SKM-1 treated with dmso at 0.1 percent for 144 hours (cell line): Measurements from ENCODE around the gene SDK2.
A peak's percentile ranks its signal among the peaks of the same experiment; 100 is the strongest.

Source experiments
- DNase-seq: peaks from one replicate; lab custom pipeline; 2025; ENCODE audit not compliant: unreplicated experiment; lab: John Stamatoyannopoulos, UW

Gene SDK2

DNA sequence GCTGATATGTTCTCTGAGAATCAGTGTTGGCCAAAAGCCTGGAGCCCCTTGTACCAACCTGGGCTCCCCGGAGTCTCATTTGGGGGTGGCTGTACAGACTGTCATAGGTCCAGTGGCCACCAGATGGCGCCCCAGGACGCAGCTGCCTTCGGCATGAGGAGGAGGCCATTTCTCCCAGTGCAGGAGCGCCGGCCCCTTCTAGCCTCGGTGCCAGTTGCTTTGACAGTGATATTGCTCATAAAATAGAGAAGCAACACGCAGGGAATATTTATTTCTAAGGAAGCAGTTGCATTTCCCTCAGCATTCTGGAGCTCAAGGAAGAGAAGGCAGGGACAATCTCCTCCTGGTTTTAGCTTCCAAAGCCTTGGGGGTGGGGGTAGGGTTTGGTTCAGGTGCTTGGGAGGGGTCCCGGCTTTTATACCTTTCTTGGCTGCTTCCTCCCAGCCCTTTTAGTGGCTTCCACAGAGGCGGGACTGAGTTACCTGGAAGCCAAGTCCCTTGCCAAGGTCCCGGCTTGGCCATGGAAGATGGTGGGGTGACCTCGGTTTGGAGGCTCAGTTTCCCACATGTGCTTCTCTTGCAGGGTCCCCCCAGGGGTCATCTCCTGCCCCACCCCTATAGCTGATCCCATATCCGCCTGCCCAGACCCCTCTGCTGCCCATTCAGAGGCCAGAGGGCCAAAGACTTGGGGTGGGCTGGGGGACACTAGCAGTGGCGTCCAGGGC lies 214.6 kb downstream of the SDK2 start:
- peak; percentile 82 for DNase-seq

DNA sequence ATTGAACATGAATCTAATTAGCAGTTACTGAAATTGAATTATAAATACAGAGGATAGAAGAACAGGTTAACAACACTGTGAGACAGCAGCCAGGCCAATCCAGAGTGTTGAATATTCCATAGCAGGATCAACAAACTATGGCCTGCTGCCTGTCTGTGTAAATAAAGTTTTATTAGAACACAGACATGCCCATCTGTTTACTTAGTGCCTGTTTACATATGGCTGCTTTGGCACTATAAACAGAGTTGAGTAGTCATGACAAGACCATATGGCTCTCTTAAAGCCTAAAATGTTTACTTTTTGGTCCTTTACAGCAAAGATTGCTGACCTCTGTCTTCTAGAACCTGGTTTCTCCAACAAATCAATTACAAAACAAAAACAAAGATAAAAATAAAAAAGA lies 217.0 kb downstream of the SDK2 start:
- DNase-seq: no peak

DNA sequence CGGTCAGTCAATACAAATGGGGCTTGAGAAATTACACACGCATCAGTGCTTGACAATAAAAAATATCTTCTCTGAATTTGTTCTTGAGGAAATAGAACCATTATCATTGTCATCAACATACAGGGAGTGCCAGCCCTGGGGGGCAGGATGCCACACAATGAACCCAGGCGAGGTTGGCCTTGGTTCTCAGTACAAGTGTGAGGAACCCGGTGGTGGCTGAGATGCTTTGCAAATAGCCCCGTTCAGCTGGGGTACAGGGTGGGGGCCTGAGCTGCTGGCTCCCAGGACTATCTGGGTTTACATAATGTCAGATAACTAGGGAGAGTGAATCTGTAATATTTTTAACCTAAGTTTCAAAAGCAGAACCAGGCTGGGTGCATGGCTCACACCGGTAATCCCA lies 219.7 kb downstream of the SDK2 start:
- DNase-seq: no peak

DNA sequence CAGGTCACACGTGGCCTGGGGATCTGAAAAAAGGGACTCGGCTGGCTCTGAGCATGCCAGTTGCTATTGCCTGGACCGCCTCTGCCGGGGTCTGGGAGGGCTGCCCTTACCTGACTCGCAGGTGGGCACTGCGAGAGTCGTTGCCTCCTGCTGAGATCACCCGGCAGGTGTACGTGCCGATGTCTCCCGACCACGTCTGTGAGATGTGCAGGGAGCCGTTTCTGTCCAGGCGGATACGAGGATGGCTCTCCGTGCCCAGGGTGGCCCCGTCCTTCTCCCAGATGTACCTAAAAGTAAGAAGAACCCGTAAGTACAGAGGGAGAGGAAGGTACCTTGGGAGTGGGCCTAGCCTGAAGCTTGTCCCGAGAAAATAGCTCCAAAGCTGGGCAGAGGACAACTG lies 220.4 kb downstream of the SDK2 start:
- DNase-seq: no peak

DNA sequence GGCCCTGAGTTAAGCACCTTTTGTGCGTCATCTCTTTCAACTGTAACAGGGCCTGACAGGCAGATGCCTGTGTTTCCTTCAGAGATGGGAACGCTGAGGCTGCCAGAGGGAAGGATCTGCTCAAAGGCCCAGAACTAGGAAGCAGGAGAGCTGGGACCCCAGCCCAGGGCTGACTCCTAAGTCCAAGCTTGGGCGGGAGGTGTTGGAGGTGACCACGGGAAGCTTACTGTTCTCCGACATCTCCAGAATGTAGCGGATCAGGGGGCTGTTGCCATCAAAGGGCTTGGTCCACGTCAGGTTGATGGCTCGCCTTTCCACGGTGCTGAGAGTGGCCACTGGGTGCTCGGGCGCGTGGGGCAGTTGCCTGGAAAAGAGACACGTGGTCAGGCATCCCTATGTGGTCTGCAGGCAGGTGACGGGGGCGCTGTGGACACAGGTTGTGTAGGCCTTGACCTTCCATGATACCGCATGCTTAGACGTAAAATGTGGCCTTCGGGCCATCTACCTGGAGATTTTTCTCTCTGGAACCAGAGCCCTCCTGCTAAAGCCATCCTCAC lies 221.0 kb downstream of the SDK2 start:
- DNase-seq: no peak

DNA sequence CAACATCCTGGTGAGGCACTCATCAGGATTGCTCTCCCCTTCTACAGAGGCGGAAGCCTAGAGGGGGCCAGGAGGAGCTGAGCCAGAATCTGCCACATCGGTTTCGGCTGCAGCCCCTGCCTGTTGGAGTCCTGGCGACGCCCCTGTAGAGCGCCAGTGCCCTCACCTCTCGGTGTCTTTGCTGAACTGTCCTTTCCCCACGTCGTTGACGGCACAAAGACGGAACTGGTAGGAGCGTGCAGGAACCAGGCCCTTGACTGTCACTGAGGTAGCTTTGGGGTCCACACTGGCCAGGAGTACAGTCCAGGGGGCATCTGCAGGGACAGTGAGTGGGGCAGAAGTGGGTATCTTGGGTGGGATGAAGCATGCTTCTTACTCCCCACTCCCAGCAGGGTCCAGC lies 222.1 kb downstream of the SDK2 start:
- DNase-seq: no peak

DNA sequence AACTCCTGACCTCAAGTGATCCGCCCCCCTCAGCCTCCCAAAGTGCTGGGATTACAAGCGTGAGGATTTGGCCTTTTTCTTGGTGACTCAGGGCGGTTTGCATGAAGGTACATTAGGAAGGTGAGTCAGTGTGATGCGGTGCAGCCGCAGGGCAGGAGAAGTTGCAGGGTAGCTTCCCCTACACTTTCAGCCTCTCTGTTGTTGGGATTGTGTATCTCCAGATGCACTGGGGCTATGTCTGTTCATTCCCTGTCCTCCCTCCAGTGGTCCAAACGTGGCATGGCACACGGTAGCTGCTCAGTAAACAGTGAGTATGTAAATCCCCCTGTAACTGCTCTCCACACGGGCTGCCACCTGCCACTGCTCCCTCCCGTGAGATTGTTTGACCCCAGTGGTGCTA lies 223.3 kb downstream of the SDK2 start:
- no peak for DNase-seq

DNA sequence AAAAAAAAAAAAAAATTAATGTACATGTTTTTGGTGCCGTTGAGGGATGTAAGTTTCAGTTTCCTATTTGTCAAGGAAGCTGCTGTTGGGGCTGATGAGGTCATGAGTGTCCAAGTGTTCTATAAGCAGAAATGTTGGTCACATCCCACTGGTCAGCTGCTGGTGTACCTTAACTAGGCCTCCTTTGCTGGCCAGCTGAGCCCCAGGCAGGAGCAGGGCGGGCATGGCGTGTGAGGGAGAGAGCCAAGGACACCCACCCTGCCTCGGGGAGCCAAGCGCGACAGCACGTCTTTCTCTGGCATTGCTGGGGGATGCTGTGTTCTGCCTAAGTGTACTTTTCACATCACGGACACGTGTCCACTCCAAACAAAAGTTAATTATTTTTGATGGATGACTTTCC lies 224.4 kb downstream of the SDK2 start:
- DNase-seq: no peak

DNA sequence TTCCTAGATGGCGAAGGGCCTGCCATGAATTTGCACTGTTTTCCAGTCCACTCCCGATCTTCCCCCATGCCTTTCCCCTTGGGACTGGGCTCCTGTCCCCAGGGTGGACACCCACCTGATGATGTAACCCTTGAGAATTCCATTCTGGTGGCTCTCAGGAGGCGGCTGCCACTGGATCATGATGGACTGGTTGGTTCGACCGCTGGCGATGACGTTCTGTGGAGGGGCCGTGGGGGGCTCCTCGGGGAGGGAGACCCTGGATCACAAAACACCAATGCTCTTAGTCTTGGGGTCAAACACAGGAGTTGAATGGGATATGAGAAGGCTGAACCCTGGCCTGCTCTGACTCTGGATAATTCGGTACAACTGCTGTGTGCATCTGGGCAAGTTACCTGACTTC lies 225.2 kb downstream of the SDK2 start:
- no peak for DNase-seq

DNA sequence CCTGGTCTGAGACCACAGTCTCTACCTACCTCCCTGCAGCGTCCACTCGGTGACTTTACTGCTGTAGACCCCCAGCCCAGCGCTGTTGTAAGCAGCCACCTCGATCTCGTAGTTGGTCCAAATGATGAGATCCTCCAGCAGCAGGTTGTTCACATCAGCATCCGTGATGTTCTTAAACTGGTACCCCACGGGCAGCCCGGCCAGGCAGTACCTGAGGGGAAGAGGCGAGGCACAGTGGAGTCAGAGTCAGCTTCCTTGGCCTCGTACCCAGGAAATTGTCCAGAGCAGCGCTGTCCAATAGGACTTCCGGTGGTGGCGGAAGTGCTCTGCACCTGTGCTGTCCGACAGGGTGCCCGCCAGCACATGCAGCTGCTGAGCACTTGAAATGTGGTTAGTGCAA lies 228.5 kb downstream of the SDK2 start:
- DNase-seq: no peak

DNA sequence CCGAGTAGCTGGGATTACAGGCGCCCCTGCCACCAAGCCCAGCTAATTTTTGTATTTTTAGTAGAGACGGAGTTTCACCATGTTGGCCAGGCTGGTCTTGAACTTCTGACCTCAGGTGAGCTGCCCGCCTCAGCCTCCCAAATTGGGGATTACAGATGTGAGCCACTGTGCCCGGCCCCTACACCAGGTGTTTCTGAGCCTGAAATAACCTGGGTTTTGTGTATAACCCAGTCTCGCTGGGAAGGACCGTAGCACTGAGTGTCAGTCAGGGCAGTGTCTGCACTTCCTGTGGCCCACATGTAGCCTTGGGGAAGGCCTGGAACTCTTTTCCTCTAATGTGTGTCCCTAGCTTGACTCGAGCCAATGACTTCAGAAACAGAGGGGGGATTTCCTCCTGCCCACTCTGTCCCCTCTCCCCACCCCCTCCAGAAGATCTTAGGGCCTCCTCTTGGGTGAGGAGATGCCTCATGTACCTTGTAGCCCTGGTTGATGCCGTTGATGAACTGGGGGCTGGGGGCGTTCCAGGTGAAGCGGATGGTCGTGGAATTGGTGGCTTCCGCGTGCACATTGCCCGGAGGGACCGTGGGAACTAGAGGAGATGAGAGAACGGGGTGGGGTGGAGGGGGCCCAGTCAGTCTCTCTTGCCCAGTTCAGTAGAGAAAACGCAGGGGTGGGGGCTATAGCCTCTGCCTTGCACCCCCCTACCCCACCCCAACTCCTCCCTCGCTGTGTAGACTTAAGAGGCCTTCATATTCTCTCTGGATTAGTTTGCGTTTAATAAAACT lies 229.9 kb downstream of the SDK2 start:
- DNase-seq: no peak

DNA sequence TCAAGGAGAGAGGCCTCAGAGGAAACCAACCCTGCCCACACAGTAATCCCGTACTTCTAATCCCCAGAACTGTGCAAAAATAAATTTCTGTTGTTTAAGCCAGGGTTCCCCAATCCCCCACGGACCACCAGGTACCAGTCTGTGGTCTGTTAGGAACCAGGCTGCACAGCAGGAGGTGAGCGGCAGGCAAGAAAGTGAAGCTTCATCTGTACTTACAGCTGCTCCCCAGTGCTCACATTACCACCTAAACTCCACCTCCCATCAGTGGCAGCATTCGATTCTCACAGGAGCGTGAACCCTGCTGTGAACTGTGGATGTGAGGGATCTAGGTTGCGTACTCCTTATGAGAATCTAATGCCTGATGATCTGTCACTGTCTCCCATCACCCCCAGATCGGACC lies 231.3 kb downstream of the SDK2 start:
- DNase-seq: no peak

DNA sequence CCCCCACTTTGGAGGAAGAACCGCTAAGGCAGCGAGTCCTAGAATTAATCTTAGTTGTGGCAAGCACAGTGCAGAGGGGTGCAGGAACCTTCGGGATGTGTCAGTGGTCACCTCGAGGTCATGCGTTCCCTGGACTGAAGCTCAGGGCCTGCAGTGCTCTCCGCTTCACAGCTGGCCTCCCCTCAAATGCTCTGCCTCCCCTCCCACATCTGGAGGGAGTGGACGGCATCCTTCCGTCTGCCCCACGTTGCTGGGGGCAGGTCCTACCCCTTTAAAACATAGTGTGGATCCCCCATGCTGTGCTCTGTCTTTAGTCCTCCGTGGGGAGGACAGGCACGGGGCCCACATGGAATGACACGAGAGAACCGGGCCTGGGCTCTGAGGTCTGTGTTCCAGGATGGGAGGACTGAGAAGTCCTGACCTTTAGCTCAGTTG lies 232.9 kb downstream of the SDK2 start:
- no peak for DNase-seq

DNA sequence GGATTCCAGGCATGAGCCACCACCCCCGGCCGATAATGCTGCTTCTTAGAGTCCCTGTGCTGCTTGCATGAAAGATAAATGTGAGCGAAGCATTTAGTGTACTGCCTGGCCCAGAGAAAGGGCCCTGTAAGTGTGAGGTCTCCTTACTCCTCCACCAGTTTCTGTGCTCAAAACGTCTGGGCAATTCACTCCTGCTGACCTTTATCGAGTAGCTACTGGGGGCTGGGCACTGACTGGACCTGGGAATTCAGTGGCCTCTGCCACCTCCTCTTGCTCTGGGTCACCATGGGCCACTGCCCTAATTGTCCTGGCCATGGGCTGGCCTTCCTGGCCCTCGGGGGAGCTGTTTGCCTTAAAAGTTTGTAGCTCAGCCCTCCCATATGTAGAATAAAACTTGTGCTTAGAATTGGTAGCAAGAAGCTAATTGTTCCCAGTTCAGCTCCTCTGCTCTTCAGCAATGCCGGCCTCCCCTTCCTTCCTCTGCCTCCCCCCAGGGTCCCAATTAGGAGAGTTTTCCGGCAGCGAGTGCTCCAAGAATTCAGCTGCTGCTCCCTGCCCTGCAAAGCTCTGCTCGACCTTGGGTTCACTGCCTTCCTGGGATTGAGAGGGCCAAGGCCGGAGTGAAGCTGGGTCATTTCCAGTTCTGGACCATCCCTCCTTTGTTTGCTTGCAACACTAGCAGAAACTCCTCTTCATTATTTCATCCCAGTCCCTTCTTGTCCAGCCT lies 233.5 kb downstream of the SDK2 start:
- no peak for DNase-seq

DNA sequence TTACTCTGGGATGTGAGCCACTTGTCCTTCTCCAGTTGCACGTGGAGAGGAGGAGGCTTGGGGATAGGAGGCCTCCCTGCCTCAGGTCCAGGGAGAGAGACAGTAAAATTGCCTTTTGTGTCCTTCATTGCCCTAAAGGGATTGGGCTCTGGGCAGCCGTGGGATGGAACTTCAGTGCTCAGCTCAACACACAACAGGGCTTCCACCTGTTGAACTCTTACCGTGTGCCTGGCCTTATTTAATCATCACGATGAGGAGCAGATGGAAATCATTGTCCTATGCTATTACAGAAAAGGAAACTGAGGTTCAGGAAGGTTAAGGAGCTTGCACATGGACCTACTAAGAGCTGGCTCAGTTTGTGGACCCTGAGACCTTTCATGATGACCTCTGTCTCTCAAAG lies 240.0 kb downstream of the SDK2 start:
- DNase-seq: no peak

DNA sequence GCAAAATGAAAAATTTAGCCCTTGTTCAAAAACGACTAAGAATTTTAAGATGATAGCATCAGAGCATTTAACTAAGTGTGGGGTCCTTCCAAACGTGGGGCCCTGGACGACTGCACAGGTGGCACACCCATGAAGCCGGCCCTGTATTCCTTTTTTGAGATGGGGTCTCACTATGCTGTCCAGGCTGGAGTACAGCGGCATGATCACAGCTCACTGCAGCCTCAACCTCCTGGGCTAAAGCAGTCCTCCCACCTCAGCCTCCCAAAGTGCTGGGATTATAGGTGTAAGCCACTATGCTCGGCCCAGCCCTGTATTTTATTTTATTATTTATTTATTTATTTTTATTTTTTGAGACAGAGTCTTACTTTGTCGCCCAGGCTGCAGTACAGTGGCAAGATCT lies 241.8 kb downstream of the SDK2 start:
- no peak for DNase-seq

DNA sequence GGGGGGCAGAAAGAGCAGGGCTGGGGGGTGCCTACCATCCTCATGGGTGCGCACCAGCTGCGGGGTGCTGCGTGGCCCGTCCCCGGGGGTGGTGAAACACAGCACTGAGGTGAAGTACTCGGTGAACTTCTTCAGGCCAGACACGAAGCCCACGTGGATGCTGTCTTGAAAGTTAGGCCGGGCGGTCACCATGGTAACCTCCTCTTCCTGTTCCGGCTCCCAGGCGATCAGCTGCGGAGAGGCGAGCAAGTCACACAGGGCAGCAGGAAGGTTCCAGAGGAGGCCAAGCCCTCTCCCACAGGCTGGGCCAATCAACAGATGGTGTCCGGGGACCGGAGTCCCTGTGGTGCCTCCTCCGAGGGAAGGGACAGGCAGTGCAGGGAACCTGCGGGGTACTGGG lies 242.3 kb downstream of the SDK2 start:
- DNase-seq: no peak

DNA sequence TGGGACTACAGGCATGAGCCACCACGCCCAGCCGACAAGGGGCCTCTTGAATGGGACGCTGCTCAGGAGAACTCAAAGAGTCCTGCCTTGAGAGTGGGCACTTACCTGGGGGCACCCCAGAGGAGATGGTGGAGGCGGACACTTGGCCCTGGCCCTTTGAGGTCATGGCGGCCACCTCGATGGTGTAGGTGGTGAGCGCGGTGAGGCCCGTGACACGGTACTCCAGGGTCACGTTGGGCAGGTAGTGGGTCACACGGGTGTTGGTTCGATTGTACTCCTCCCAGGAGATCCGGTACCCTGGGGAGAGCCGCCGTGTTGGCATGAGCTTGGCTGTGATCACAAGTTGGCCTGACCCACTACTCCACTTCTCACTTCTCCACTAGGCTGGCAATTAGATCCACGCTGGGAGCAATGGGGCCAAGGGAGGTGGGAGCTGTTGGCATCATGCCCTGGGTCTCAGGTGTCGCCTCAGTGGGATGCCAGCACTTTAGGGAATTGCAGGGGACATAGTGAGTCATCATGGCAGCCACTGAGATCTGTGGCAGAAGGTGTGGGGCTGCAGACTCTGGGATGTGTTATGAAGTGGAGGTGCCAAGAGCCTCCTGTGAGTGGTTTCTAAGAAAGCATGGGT lies 243.2 kb downstream of the SDK2 start:
- no peak for DNase-seq

DNA sequence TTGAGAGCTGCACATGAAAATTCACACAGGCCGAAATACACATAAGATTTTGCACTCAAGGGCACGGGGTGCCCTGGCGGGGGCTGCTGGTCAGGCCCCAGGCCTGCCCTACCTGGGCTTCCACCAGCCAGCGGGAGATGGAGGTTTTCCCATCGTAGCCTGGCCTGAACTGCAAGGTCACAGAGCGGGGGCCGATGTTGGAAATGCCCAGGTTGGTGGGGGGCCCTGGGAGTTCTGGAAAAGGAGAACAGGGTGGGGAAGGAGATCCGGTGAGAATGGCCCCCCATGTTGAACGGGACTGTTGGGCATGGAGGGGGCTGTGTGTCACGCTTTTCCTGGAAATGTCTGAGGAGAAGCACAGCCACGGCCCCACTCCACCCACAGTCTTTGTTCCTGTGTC lies 245.2 kb downstream of the SDK2 start:
- DNase-seq: no peak

DNA sequence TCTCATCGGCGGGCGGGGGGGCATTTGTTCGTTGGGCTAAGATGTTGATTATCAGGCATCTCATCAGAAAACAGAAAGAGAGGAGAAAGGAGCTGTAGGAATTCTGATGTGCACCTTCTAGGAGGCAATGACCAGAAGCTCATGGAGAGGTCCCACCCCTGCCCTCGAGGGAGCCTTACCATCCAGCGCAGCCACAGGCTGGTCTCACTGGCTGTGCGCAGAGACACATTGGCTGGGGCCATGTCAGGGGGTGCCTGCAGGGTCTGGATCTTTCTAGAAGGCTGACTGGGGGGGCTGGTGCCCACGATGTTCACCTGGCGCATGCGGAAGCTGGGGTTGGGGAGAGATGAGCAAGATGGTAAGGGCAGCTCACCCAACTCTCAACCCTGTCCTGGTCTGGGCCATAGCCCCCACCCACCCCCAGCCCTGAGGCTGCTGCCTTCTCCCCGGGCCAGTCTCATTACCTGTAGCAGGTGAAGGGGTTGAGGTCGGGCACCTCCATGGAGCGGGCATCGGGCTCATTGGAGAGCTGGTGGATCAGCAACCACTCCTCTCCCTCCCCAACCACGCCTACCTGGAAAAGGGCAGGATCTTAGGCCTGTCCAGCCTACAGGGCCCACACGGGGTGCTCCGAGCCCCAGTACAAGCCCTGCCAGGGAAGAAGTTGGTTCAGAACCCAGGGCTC lies 246.2 kb downstream of the SDK2 start:
- DNase-seq: no peak
